Stimulated activated naive CD8-positive, alpha-beta T cell treated with anti-CD3 and anti-CD28 coated beads, Interleukin-15, amount 100 ng/mL, for 72 hours (primary cell): Measurements from ENCODE around the gene HSD17B3.
"Not testable (repeated sequence)": the region's sequence is repeated elsewhere in the genome, so short reads cannot be mapped to it uniquely, and the experiment has no call there.

ENCODE experiments used
- ATAC-seq: fragments of 150-1000 bp; cut with Tn5 transposase; 2 replicates; pipeline ENCODE4 v1.10.0; 2021; ENCODE audit warnings: mild to moderate bottlenecking, moderate library complexity
- DNase-seq, 2 donors: peaks; one replicate each; pipeline ENCODE4 v3.0.0; 2021 to 2022
- H3K27ac Mint-ChIP-seq, 2 donors: one replicate each; pipeline ENCODE4 v1.8.0; 2022; ENCODE audit warnings: mild to moderate bottlenecking in 2 of 2, mixed read lengths in 2 of 2, moderate library complexity in 2 of 2
- H3K27me3 Mint-ChIP-seq: one replicate; pipeline ENCODE4 v1.8.0; 2022; ENCODE audit warnings: mixed read lengths
- H3K4me1 Mint-ChIP-seq: one replicate; pipeline ENCODE4 v1.8.0; 2022; ENCODE audit warnings: mild to moderate bottlenecking, mixed read lengths
- H3K4me3 Mint-ChIP-seq, 2 donors: one replicate each; pipeline ENCODE4 v1.8.0; 2022; ENCODE audit warnings: mild to moderate bottlenecking in 2 of 2, mixed read lengths in 2 of 2, moderate library complexity in 1 of 2
- H3K9me3 Mint-ChIP-seq, 2 donors: one replicate each; pipeline ENCODE4 v1.8.0; 2022; ENCODE audit warnings: mixed read lengths in 2 of 2

The HSD17B3 gene

DNA sequence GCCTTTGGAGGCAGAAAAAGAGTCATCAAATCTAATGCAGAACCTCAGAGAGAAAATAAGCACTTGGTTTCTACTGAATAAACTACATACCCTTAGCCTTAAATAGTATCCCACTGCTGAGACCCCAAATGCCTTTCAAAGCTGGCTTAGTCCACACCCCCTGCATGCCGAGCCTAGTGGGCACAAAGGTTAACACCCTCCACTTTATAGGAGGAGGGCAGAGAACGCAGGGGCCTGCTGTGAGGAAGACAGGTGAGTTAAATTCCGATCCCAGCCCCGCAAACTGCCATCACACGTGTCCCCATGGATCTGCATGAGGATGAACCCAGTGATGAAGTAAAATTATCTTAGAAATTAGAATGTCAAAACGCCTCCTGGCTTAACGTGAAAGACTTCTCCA is 19.5 kb upstream of the HSD17B3 start:
- Mint-ChIP-seq H3K27ac (no peak overlapping the region), H3K9me3 (no peaks in the 10 kb centered on the region), H3K27me3 (no peaks in the 10 kb centered on the region), H3K4me3 (no peak overlapping the region), H3K4me1 (no peaks in the 10 kb centered on the region)
- no peak for DNase-seq
- no peak for ATAC-seq

DNA sequence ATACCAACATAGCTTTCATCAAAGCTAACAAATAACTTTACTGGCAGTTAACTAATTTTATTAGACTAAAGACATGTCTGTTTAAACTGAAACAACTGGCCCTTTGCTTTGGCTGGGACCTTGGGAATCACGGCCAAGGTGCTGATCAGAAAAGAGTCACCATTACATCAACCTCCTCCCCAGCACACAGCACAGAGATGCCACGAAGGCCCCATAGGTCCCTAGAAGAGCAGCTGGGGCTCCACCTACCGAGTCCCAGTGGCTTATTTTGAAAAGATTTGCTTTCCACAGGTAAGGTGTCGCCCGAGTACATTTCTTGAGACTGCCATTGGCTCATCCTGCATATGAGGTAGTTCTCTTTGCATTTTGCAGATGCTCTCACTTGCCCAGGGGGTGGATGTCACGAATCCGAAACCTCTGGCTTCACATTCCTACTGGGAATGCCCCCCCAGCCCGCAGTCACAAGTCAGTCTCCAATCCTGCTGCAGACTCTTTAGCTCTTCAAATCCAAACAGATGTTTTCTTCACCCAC is 18.8 kb upstream of the HSD17B3 start:
- Mint-ChIP-seq H3K4me3 (no peak overlapping the region), H3K27me3 (no peaks in the 10 kb centered on the region), H3K4me1 (no peaks in the 10 kb centered on the region), H3K9me3 (no peaks in the 10 kb centered on the region), H3K27ac (no peak overlapping the region)
- DNase-seq (no peak), ATAC-seq (no peak)

DNA sequence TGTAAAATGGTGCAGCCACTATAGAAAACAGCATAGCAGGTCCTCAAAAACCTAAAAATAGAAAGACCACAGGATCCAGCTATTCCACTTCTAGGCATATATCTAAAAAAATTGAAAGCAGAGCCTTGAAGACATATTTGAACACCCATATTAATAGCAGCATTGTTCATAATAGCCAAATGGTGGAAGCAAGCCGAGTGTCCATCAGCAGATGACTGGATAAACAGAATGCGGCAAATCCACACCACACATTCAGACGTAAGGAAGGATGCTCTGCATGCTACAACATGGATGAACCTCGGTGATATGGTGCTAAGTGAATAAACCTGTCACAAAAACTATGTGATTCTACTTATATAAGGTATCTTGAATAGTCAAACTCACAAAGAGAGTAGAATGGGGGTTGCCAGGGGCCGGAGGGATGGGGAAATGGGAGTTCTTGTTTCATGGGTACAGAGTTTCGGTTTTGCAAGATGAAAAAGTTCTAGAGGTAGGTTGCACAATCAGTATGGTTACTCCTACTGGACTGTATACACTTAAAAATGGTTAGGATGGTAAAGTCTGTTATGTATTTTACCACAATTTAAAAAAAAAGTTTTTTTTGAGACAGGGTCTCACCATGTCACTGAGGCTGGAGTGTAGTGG is 17.1 kb upstream of the HSD17B3 start:
- Mint-ChIP-seq H3K27ac (no peak overlapping the region), H3K4me3 (no peak overlapping the region), H3K27me3 (no peaks in the 10 kb centered on the region), H3K9me3 (peaks cover 0 to under 1% of the 10 kb centered on the region in 2 donors), H3K4me1 (no peaks in the 10 kb centered on the region)
- no peak for DNase-seq
- no peak for ATAC-seq

DNA sequence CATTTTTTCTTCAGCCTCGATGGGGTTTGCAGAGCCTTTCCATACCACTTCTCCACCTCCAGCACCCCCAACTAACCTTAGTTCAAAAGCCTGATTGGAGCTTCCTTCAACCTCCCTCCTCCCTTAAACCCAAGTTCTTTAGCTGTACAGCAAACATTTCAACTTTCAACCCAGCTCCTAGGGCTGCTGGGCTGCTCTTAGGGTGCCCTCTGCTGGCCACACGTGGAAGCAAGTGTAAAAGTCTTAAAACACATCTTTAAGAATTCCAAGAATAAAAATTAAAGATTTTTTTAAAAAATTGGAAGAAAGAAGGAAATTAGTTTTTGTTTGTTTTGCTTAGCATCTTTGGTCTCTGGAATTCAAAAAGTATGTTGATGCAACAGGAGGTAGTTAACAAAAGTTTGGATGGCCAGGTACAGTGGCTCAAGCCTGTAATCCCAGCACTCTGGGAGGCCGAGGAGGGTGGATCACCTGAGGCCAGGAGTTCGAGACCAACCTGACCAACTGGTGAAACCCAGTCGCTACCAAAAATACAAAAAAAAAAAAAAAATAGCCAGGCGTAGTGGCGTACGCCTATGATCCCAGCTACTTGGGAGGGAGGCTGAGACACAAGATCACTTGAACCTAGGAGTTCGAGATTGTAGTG is 15.5 kb upstream of the HSD17B3 start:
- no peaks in the 10 kb centered on the region for H3K4me1 Mint-ChIP-seq
- peak overlapping the region in 1 of 2 donors; percentile 5 for H3K27ac Mint-ChIP-seq
- DNase-seq (peak; percentile 9 to 53), ATAC-seq (peak; percentile 52)
- H3K4me3 Mint-ChIP-seq, result no peak overlapping the region
- peaks cover 12 to 17% of the 10 kb centered on the region in 2 donors for H3K9me3 Mint-ChIP-seq
- H3K27me3 Mint-ChIP-seq, result no peaks in the 10 kb centered on the region

DNA sequence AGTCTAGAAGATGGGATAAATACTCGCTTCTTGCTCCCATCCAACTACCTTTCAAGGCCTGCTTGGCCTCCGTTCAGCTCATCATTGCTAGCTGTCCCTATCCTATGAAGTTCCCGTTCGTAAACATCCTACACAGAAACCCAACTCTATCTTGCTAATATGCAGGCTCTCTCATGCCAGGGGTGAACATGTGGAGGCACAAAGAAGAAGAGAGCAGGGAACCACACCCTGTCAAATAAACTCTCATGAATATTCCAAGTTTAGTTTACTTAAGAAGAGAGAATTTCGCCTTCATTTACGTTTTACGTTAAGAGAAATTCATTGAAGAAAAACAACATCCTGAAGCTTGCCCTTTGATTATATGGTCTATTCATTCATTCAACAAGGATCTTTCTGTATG is 7.9 kb upstream of the HSD17B3 start:
- peaks cover 26 to 35% of the 10 kb centered on the region in 2 donors for H3K9me3 Mint-ChIP-seq
- H3K4me3 Mint-ChIP-seq, result no peak overlapping the region
- DNase-seq (no peak), ATAC-seq (no peak)
- H3K4me1 Mint-ChIP-seq, result no peaks in the 10 kb centered on the region
- peaks cover 18% of the 10 kb centered on the region for H3K27me3 Mint-ChIP-seq
- no peak overlapping the region for H3K27ac Mint-ChIP-seq

DNA sequence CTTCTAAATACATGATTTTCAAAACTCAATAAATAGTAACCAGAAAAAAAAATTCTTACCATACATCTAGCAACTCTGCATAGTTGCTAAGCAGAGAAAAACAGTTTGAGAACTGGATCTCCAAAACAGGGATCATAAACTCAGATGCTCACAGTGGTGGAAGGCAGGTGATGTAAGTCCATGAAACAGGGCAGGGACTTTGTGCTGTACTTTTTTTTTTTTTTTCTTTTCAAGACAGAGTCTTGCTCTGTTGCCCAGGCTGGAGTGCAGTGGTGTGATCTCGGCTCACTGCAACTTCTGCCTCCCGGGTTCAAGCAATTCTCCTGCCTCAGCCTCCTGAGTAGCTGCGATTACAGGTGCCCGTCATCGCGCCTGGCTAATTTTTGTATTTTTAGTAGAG is 5.0 kb upstream of the HSD17B3 start:
- DNase-seq, H3K4me1 Mint-ChIP-seq, ATAC-seq, H3K4me3 Mint-ChIP-seq: not testable (repeated sequence)
- Mint-ChIP-seq H3K27ac (peak overlapping the region in 1 of 2 donors; percentile 21), H3K27me3 (peaks cover 18% of the 10 kb centered on the region), H3K9me3 (peaks cover 9 to 13% of the 10 kb centered on the region in 2 donors)

DNA sequence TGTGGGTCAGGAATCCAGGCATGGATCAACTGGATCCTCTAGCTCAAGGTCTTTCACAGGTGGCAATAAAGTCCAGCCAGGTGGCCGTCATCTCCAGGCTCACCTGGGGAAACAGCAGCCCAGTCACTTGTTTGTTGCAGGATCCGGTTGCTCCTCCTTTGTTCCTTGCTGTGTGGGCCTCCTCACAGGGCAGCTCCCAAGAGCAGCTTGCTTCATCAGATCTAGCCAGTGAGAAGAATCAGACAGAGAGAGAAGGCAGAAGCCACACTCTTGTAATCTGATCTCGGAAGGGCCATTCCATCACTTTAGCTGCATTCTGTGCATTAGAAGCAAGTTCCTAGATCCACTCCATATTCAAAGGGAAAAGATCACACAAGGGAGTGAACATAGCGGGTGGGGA is 3.2 kb upstream of the HSD17B3 start:
- Mint-ChIP-seq H3K9me3 (no peaks in the 10 kb centered on the region), H3K4me1 (no peaks in the 10 kb centered on the region), H3K4me3 (no peak overlapping the region), H3K27me3 (peaks cover 9% of the 10 kb centered on the region), H3K27ac (no peak overlapping the region)
- no peak for DNase-seq
- no peak for ATAC-seq

DNA sequence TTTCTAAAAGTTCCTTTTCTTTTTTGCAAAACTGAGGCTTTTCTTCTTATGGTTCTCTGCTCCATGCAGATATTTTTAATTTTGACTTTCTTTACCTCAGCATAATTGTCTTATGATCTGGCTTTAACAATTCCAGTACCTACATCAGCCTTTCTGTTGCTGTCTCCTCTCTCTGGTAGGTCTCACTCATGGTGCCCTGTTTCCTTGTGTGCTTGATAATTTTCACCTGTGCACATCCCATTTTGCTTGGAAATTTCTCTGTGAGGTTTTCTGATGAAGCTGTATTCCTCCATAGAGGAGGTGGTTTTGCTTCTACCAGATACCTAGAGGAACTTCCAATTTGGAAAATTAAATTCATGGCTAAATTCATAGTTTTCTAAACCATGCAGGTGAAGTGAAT is 2.3 kb upstream of the HSD17B3 start:
- ATAC-seq, result no peak
- H3K4me3 Mint-ChIP-seq, result no peak overlapping the region

DNA sequence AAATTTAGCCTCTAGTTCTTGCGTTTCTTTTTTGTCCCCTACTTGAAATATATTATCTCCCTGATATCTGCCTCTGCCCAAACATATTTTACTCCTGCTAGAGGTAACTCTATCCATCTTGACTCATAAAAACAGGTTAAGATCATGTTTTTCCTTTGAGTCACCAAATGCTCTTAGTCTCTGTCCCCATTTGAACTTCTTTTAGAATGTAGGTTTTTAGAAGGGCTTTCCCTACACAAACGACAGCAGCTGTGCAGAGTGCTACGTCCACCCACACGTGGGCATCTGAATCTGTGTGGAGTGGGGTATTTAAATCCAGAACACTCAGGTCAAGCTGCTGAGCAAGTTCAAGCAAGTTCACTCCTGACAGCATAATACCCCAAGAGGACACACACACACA is 2.2 kb downstream of the HSD17B3 start:
- H3K9me3 Mint-ChIP-seq, result no peaks in the 10 kb centered on the region
- no peaks in the 10 kb centered on the region for H3K27me3 Mint-ChIP-seq
- no peak overlapping the region for H3K4me3 Mint-ChIP-seq
- no peak overlapping the region for H3K27ac Mint-ChIP-seq
- no peak for ATAC-seq
- DNase-seq, result no peak
- no peaks in the 10 kb centered on the region for H3K4me1 Mint-ChIP-seq

More for the DNA sequence above, 2.3 kb upstream of the HSD17B3 start:
- Mint-ChIP-seq H3K9me3 (no peaks in the 10 kb centered on the region), H3K27ac (no peak overlapping the region), H3K27me3 (peaks cover 3% of the 10 kb centered on the region), H3K4me1 (no peaks in the 10 kb centered on the region)
- DNase-seq, result no peak

DNA sequence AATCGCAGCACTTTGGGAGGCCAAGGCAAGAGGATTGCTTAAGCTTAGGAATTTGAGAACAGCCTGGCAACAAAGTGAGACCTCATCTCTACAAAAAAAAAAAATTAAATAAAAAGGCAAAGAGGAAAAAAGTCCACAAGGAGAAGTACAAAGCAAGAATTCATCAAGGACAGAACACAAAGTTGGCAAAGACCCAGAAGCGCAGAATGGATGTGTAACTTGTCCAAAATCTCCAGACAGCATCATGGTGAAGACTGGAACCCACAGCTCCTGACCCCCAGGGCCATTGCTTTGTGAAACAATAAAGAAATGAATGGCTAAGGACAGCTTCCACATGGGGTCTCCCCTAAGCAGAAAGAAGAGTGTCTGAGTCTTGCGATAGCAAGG is 7.8 kb downstream of the HSD17B3 start:
- H3K4me3 Mint-ChIP-seq, result no peak overlapping the region
- H3K27ac Mint-ChIP-seq, result no peak overlapping the region
- H3K27me3 Mint-ChIP-seq, result peaks cover 9% of the 10 kb centered on the region
- no peaks in the 10 kb centered on the region for H3K4me1 Mint-ChIP-seq
- no peaks in the 10 kb centered on the region for H3K9me3 Mint-ChIP-seq
- DNase-seq (no peak), ATAC-seq (no peak)

DNA sequence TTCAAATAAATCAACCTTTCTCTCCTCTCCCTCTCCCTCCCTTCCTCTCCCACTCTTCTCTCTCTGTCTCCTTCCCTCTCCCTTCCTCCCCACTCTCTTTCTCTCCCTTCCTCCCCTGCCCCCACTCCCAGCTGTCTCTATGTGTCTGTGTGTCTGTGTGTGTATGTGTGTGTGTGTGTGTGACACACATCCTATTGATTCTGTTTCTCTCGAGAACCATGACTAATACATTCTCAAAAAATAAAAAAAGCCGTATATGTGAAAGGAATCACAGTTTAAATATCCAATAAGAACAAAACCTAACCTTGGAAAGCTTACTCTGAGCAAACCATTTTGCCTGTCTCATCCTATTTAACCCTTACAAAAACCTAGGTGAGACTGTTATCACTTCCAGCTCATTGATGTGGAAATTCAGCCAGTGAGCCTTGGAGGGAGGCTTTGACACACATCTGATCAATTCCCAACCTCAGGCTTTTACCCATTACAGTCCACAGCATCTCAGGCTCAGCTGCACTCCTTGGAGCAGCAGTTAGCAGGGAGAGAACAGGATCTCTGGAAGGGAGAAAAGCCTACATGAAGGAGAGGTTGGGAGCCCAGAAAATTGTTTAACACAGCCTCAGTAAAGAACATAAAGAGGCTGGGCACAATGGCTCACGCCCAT is 8.3 kb downstream of the HSD17B3 start:
- no peaks in the 10 kb centered on the region for H3K9me3 Mint-ChIP-seq
- DNase-seq, result no peak

DNA sequence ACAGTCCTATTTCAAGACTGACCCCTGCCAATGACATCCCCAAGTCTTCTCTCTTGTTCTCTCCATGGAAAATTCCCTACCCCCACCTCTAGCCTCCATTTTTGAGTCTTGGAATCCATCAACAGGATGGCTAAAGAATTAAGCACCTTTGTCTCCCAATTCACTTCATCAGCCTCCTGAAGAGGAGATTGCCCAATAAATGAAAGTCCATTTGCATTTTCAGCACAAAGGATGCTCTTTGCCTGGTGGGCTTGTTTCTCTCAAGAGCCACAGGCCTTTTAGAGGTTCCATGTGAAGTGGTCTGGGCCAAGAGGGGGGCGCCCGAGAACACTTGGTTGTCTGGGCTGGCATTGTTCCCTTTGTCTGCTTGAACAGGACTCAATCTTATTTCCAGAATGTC is 12.6 kb downstream of the HSD17B3 start:
- no peak for ATAC-seq
- H3K4me3 Mint-ChIP-seq, result no peak overlapping the region
- no peaks in the 10 kb centered on the region for H3K4me1 Mint-ChIP-seq
- H3K27me3 Mint-ChIP-seq, result peaks cover 9% of the 10 kb centered on the region
- H3K27ac Mint-ChIP-seq, result no peak overlapping the region
- no peak for DNase-seq
- peaks cover 0 to 4% of the 10 kb centered on the region in 2 donors for H3K9me3 Mint-ChIP-seq

More for the DNA sequence above, 8.3 kb downstream of the HSD17B3 start:
- no peaks in the 10 kb centered on the region for H3K4me1 Mint-ChIP-seq
- H3K27me3 Mint-ChIP-seq, result peaks cover 9% of the 10 kb centered on the region
- ATAC-seq, result no peak
- no peak overlapping the region for H3K4me3 Mint-ChIP-seq
- H3K27ac Mint-ChIP-seq, result no peak overlapping the region

DNA sequence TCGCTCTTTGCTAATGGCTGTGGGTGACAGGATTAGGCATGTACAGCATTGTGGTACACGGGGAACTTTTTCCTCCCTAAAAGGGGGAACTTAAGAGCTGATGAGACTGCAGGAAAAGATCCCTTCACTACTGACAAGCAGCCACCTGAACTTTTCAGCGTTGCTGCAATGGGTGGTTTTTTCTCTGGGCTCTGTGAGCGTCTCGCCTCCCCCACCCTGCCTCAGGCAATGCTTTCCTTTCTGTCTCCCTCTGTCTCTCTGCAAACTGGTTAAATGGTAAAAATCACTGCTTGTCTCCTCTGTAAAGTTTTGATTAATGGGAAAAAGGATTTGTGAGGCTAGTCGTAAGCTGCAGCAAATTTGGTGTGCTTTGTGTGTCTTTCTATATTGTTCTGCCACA is 20.3 kb downstream of the HSD17B3 start:
- no peak for ATAC-seq
- peaks cover 0 to 4% of the 10 kb centered on the region in 2 donors for H3K9me3 Mint-ChIP-seq
- DNase-seq, result no peak
- H3K27me3 Mint-ChIP-seq, result peaks cover 16% of the 10 kb centered on the region
- H3K4me3 Mint-ChIP-seq, result no peak overlapping the region
- no peak overlapping the region for H3K27ac Mint-ChIP-seq
- no peaks in the 10 kb centered on the region for H3K4me1 Mint-ChIP-seq

DNA sequence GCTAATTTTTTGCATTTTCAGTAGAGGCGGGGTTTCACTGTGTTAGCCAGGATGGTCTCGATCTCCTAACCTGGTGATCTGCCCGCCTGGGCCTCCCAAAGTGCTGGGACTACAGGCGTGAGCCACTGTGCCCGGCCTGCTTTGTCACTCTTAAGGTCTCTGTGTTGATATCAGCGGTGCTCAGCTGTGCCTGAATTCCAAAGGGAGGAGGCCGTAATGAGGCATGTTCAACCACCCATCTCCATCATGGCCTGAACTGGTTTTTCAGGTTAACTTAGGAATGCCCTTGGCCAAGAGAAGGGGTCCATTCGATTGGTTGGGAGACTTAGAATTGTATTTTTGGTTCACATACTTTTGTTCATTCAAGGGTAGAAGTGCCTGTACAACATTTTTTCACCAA is 22.0 kb downstream of the HSD17B3 start:
- DNase-seq (no peak), ATAC-seq (no peak)
- Mint-ChIP-seq H3K27me3 (peaks cover 16% of the 10 kb centered on the region), H3K4me3 (no peak overlapping the region), H3K27ac (no peak overlapping the region), H3K9me3 (peaks cover 11 to 12% of the 10 kb centered on the region in 2 donors), H3K4me1 (no peaks in the 10 kb centered on the region)

DNA sequence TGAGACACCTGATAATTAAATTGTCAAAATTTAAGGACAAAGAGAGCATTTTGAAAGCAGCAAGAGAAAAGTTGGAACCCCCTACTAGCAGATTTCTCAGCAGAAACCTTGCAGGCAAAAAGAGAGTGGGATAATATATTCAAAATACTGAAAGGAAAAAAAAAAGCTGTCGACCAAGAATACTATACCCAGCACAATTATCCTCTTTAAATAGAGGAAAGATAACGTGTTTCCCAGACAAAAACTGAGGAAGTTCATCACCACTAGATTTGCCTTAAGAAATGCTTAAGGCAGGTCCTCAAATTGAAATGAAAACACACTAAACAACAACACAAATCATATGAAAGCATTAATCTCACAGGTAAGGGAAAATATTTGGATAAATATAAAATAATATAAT is 27.0 kb downstream of the HSD17B3 start:
- ATAC-seq (no peak), DNase-seq (no peak)
- no peak overlapping the region for H3K27ac Mint-ChIP-seq
- no peak overlapping the region for H3K4me3 Mint-ChIP-seq
- no peaks in the 10 kb centered on the region for H3K4me1 Mint-ChIP-seq
- H3K27me3 Mint-ChIP-seq, result peaks cover 6% of the 10 kb centered on the region
- peaks cover 26 to 30% of the 10 kb centered on the region in 2 donors for H3K9me3 Mint-ChIP-seq

DNA sequence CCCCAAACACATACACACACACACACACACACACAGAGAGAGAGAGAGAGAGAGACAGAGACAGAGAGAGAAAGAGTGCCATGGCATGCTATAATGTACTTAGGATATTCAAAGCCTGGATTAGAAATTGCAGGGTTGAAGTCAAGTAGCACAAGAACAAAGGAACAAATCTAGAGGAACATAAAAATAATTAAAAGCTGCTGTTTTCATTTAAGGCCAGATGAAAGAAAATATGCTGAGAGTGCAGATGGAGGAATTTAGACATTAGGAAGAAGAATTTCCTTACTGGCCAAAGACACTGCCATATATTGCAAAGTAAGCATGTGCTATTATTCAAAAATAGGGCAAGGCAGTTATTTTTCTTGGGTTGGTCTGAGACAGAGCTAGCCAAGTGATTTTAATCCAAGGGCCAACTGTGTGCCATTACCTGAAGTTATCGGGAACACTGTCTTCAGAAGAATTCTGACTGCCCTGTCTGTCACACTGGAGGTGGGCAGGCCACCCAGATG is 31.7 kb downstream of the HSD17B3 start:
- ATAC-seq (no peak), DNase-seq (no peak)
- peaks cover 14% of the 10 kb centered on the region for H3K27me3 Mint-ChIP-seq
- H3K4me1 Mint-ChIP-seq, result no peaks in the 10 kb centered on the region
- no peak overlapping the region for H3K27ac Mint-ChIP-seq
- no peak overlapping the region for H3K4me3 Mint-ChIP-seq
- H3K9me3 Mint-ChIP-seq, result peaks cover 19 to 21% of the 10 kb centered on the region in 2 donors
